Vagina (tissue), 2 donors: ENCODE results near the gene NCAM2.
"Not testable (repeated sequence)": the region's sequence is repeated elsewhere in the genome, so short reads cannot be mapped to it uniquely, and the experiment has no call there.

Experiments used
- POLR2A ChIP-seq, 2 donors: fragments of 450-650 bp; IDR thresholded peaks; one replicate each; pipeline ENCODE4 v1.6.1; 2017; ENCODE audit warnings: antibody characterized with exemption in 2 of 2, mild to moderate bottlenecking in 2 of 2, moderate library complexity in 2 of 2
- TF ChIP-seq, protein P1 (sequence below), 3 experiments: fragments of 450-650 bp in 2 of 3; fragments of 200-600 bp in 1 of 3; sonication (generic) in 1 of 3; IDR thresholded peaks; one replicate each; pipeline ENCODE4 v1.5.1; 2017 to 2019; ENCODE audit warnings: antibody characterized with exemption in 3 of 3, mild to moderate bottlenecking in 2 of 3, moderate library complexity in 2 of 3

DNA sequence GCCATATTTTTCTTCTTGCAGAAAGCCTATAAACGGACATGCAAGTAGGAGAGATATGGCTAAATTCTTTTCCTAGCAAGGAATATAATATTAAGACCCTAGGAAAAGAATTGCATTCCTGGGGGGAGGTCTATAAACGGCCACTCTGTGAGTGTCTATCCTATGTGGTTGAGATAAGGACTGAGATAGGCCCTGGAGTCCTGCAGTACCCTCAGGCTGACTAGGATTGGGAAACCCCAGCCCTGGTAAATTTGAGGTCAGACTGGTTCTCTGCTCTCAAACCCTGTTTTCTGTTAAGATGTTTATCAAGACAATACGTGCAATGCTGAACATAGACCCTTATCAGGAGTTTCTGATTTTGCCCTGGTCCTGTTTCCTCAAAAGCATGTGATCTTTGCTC is 404.0 kb downstream of the NCAM2 start:
- TF ChIP-seq POLR2A (IDR thresholded peaks at IDR 0.05), result not testable (repeated sequence)
- TF ChIP-seq, protein P1, sequence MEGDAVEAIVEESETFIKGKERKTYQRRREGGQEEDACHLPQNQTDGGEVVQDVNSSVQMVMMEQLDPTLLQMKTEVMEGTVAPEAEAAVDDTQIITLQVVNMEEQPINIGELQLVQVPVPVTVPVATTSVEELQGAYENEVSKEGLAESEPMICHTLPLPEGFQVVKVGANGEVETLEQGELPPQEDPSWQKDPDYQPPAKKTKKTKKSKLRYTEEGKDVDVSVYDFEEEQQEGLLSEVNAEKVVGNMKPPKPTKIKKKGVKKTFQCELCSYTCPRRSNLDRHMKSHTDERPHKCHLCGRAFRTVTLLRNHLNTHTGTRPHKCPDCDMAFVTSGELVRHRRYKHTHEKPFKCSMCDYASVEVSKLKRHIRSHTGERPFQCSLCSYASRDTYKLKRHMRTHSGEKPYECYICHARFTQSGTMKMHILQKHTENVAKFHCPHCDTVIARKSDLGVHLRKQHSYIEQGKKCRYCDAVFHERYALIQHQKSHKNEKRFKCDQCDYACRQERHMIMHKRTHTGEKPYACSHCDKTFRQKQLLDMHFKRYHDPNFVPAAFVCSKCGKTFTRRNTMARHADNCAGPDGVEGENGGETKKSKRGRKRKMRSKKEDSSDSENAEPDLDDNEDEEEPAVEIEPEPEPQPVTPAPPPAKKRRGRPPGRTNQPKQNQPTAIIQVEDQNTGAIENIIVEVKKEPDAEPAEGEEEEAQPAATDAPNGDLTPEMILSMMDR (IDR thresholded peaks at IDR 0.05), result not testable (repeated sequence)
